ENCODE measurements around the gene GLIS2.
A peak's percentile ranks its signal among the peaks of the same experiment; 100 is the strongest.

GLIS2 gene

DNA sequence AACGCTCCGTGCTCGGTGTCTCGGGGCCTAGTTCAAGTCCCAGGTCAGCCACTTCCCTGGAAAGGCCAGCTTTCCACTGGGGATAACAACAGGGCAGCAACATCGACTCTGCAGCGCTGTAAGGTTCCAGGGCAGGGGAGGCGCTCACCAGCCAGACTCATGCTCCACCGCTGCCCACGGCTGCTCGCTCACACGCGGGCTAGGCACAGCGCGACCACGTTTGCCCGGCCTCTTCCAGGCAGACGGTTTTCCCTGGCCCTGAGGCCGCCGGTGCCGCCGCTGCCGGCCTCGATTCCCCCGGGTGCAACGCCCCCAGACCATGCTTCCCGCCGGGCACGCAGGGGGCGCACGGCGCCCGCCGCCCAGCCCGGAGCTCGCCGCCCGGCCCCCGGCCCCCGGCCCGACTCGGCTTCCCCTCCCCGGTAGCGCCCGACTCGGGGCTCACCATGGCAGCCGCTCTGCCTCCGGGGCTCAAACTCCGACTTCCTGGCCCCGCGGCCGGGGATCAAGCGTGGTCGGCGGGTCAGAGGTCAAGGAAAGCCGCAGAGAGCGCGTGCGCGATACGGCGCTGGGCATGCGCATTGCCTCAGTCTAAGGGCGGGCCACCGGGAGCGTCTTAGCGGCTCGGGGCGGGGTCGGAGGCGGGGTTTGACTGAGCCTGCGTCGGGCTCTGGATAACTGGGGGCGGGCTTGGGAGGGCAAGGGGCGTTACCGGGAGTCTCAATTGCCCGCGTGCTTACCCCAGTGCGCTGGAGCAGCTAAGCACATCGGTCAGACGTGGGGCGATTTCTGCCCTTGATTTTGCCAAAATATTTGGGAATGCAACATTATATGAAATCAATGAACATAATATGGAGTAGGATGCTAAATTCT is 35.2 kb downstream of the GLIS2 start, which contains the start of gene PAM16:
PAM16 (minus strand) TSS at position 535 of the 873 bp plus-strand sequence; CDS start at position 448, 87 bp downstream.
- DNase-seq (ENCODE audit: low read depth in 2 of 2): peak; percentile 98

DNA sequence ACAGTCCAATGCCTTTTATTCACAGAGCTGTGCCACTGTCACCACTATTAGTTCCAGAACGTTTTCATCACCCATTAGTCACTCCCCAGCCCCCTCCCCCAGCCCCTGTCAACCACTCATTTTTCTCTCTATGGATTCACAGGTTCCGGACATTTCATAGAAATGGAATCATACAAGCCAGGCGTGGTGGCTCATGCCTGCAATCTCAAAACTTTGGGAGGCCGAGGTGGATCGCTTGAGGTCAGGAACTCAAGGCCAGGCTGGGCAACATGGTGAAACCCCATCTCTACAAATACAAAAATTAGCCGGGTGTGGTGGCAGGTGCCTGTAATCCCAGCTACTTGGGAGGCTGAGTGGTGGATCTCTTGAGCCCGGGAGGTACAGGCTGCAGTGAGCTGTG is 36.0 kb downstream of the GLIS2 start:
- no peak for DNase-seq (ENCODE audit: low read depth in 2 of 2)

DNA sequence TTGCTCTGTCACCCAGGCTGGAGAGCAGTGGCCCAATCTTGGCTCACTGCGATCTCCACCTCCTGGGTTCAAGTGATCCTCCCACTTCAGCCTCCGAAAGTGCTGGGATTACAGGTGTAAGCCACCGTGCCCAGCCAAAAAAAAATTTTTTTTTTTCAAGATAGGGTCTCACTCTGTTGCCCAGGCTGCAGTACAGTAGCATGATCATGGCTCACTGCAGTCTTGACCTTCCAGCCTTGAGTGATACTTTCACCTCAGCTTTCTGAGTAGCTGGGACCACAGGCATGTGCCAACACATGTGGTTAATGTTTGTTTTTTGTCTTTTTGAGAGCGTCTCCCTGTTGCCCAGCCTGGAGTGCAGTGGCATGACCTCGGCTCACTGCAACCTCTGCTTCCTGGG is 37.0 kb downstream of the GLIS2 start:
- DNase-seq (ENCODE audit: low read depth in 2 of 2): no peak

DNA sequence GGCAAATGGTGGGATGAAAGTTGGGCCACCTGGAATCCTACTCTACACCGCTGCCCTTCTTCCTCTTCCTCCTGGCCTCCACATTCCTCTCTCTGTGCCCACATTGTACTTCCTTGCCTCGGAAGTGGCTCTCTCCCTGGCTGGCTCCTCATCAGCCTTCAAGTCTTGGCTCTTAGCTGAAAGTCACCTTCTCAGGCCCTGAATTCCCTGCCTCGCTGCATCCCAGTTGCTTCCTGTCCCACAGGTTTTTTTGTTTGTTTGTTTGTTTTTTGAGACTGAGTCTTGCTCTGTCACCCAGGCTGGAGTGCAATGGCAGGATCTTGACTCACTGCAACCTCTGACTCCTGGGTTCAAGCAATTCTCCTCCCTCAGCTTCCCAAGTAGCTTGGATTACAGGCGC is 37.8 kb downstream of the GLIS2 start:
- DNase-seq (ENCODE audit: low read depth in 2 of 2): no peak

DNA sequence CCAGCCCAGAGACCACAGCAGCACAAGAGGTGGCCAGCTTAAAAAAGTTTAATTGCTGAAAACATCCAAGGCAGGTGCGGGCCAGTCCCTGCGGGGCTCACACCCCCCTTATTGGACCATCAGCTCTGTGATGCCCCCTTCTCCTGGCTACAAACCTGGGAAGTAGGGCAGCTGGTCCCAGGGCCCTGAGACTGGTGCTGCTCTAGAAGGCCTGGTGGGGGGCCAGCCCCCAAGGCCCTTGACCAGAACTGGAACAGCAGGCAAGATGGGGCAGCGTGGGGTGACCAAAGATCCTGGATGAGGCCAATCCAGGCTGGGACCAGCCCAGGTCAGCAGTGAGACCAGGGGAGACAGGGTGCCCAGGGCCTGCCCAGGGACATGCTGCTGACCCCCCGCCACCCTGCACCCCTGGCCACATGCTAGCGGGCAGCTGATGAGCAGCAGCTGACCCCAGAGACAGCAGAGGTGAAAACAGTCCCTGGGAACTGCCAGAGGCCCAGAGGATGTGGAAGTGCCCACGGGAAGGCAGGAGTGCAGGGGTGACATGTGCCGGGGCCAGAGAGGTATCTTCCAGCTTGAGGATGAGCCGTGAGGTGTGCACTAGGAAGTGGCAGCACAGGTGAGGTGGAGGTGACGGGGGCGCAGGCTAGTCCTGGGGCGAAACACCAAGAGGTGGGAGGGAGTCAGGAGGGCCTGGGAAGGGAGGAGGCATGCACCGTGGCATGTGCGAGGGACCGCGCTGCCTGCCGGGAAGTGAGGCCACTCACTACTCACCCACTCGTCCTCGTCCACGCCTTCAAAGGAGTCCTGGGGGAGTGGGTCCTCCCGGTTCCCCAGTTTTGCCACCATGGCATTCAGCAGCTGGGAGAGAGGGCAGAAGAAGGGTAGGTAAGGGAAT is 38.9 kb downstream of the GLIS2 start:
- no peak for DNase-seq (ENCODE audit: low read depth in 2 of 2)

DNA sequence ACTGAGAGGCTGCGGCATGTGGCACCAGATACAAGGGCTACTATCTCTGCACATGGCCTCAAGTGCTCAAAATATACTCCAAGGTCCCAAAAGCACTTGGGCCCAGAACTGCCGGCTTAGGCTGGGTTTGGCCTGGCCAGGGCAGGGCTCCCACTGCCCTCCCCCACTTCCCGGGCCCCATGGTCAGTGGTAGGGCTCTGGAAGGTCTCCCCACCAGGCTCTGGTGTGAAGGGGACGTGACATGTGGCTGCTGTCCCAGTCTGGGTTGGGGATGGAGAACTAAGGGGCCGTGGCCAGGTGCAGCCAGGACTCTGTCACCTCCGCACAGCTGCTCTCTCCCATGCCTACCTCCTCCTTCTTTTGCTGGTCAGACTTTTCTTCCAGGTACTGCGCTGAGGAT is 41.0 kb downstream of the GLIS2 start:
- no peak for DNase-seq (ENCODE audit: low read depth in 2 of 2)

DNA sequence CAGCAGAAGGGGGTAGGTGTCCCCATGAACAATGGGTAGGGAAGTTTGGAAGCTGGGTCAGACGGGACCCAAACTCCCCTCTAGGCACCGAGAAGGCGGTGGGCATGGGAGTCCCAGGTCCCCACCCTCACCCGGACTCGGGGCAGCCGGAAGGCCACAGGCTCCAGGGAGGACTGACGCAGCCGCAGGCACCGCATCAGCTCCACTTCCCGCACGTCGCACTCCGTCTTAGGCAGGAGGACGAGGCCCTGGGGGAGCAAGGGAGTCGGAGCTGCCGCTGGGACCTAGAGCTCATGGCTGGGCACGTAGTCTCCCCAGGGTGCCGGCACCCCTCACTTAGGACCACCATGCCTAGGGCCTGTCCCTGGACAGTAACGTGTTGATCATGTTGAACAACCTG is 42.4 kb downstream of the GLIS2 start:
- no peak for DNase-seq (ENCODE audit: low read depth in 2 of 2)

DNA sequence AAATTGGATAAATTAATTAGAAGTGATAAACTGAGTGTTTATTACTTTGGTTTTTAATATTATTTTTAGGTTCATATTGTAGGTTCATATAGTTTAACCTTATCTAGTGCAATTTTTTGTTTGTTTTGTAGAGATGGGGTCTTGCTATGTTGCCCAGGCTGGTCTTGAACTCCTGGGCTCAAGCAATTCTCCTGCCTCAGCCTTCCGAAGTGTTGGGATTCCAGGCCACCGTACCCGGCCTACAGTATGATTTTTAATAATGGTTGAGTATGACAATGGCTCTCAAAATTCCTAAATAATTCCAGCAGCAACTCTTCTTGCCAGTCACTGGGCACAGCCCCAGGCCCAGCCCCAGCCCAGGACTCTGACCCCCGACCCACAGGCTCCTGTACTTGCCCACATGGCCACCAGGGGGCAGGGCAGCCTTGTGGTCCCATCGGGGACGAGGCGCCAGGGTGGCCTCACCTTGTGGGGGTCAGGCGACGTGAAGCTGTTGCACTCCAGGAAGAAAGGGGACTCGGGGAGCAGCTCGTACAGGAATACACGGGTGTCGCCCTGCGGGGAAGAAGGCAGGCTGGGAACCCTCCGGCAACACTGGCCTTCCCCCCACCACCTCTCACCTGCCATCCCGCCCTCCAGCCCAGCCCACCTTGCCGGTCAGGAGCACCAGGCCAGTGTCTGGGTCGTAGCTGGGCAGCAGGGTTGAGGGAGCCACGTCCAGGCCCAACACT is 43.1 kb downstream of the GLIS2 start:
- peak; percentile 43 for DNase-seq (ENCODE audit: low read depth in 2 of 2)

DNA sequence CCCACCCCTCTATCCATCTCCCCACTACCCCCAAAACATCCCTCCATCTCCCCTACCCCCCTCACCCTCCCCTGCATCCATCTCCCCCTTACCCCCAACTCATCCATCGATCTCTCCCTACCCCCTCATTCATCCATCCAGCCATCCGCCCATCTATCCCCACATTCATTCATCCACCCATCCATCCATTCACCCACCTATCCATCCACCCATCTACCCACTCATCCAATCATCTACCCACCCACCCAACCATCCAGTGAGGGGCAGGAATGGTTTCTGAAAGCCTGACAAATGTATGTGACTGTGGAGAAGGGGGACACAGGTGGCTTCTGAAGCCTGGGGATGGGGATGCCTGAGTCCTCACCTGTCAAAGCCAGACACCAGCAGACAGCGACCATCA is 44.0 kb downstream of the GLIS2 start:
- DNase-seq (ENCODE audit: low read depth in 2 of 2): no peak

DNA sequence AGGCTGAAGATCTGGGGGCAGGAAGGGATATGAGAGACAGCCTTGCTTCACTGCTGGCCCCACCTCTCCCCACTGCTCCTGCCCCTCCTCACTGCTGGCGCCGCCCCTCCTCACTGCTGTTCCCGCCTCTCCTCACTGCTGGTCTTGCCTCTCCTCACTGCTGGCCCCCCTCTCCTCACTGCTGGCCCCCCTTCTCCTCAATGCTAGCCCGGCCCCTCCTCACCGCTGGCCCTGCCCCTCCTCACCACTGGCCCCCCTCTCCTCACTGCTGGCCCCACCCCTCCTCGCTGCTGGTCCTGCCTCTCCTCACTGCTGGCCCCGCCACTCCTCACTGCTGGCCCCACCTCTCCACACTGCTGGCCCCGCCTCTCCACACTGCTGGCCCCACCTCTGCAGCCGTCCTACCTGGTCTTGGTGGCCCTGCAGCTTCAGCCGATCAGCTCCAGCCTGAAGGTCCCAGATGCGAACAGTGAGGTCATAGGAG is 44.7 kb downstream of the GLIS2 start:
- DNase-seq (ENCODE audit: low read depth in 2 of 2): no peak

DNA sequence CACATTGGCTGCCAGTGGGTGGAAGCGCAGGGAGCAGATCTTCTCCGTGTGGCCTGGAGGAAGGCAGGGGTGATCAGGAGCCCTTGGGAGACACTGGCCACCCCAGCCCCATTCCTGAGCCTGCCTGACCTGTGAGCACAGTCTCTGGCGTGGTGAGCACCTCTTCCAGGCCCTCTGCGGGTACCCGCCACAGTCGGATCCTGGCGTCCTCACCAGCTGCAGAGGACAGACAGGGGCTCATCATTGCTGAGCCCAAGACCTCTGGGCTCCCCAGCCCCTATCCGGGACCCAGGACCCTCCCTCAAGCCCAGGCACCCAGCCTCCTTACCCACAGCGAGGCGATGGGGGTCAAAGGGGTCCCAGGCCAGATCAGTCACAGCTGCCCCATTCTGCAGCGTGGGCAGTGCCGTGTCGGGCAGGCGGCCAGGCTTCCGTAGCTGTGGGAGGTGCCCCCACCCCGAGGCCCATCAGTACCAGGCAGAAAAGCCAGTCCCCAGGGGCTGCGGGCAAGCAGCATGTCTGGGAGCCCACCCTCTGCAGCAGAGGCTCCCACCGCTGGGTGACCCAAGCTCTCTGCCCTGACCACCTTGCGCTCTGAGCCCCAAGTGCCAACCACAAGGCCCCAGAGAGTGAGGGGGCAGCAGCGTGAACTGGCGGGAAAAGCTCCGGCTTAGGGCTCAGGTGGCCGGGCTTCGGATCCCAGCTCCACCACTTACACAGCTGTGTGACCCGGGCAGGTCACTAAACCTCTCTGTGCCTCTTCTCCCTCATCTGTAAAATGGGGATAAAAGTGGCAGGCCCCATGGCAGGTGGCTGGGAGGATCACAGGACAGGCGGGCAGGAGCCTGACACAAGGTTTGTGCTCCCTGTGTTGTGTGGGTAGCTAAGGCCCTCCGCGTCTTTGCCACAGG is 45.4 kb downstream of the GLIS2 start:
- no peak for DNase-seq (ENCODE audit: low read depth in 2 of 2)

DNA sequence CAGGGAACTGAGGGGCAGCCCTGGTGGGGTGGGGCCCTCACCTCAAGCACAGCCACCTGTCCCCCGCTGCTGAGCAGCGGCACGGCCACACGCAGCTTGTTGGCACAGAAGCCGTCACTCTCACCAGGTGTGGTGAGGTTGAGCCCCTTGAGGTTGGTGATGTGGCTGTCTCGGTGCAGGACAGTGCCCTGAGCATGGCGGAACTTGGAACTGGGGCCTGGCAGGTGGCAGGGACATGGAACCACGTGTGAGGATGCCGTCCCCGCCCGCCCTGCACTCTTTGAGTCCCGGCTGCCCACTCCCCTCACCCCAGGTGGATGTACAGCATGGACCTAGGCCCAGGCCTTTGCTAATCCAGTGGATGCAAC is 46.1 kb downstream of the GLIS2 start:
- DNase-seq (ENCODE audit: low read depth in 2 of 2): no peak

DNA sequence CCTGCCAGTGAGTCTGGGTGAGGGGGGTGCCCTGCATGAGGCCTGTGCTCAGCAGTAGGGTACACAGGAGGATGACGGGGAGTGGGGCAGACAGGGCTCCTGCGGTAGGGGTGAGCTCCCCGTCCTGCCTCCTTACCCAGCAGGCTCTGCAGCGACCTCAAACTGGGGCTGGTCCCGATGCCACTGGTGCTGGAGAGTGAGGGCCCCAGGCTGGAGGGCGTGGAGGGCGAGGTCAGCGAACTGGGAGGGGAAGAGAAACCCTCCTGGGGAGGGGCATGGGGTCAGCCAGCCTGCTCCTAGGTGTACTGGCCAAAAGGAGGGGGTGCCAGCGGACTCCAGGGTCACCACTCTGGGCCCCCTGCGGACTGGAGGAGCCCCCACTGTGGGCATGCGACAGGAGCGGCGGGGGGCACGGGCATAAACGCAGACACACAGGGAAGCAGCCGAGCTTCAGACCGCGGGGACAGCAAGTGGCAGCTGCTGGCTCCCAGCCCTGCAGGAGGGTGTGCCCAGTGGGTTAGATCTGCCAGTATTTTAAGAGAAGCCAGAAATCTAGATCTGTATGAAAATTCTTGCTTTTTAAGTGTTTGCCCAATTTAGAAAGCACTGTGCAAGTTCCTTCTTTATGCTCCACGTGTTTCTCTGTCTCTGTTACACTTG is 46.7 kb downstream of the GLIS2 start:
- no peak for DNase-seq (ENCODE audit: low read depth in 2 of 2)

DNA sequence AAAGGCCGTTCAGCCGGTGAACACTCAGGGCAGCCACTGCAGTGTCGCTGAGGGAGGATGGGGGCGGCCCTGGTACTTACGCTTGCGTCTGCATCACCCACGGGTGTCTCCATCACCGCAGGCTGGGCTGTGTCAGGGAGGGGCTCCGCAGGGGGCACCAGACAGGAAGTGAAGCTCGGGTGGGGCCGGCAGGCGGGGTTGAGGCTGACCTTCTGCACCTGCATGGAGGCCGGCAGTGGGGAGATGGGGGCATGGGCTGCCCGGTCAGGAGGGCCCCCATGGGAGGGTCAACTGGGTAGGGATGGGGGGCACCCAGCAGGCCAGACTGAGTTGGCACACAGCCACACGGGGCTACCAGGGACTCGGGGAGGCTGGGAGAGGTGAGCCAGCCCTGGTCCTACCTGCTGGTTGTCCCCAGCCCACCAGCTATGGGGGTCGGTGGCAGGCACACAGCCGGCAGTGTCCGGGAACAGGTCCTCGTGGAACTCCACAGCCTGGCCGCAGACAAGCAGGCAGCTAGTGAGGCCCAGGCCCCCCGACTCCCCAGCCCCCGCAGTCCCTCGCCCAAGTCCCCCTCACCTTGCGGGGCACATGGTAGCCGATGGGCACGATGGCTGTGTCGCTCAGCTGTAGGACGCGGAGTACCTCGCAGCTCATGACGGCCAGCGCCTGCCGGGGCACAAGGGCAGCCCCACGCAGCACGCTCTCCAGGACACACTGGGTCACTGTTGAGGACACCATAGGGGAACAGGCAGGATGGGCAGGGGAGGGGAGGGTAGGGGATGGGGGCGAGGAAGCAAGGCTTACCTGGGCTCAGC is 48.5 kb downstream of the GLIS2 start:
- DNase-seq (ENCODE audit: low read depth in 2 of 2): no peak

DNA sequence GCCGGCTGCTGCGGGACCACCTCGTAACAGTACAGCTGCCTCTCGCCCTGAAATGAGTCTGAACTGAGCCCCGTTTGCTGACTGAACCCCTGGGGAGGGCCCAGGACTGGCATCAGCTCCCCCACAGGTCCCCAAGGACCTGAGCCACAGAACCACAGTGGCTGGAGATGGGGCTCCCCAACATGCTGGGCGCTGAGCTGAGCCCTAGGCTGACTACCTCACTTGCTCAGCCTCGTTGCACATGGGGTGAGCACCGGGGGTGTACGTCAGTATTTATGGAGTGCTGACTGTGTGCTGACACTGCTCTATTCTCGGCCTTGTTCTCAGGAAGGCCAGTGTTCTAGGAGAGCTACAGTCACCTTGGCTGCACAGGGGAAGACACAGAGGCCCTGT is 49.1 kb downstream of the GLIS2 start:
- DNase-seq (ENCODE audit: low read depth in 2 of 2): no peak

DNA sequence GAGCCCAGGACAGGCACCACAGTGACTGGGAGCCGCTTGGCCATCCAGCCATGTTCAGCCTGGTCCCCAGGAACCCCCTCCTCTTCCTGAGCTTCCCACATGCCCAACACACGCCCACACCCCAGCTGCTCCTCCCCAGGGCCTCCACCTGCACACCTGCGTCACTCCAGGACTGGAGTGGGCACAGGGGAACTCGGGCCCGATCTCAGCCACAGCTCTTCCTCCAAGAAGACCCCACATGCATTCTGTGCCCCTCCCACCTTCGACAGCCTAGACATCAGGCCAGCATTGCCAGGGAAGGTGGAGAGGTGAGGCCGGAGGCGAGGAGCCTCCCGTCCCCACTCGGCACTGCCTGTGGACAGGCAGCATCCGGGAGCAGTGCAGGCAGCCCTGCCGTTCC is 49.7 kb downstream of the GLIS2 start:
- DNase-seq (ENCODE audit: low read depth in 2 of 2): no peak

DNA sequence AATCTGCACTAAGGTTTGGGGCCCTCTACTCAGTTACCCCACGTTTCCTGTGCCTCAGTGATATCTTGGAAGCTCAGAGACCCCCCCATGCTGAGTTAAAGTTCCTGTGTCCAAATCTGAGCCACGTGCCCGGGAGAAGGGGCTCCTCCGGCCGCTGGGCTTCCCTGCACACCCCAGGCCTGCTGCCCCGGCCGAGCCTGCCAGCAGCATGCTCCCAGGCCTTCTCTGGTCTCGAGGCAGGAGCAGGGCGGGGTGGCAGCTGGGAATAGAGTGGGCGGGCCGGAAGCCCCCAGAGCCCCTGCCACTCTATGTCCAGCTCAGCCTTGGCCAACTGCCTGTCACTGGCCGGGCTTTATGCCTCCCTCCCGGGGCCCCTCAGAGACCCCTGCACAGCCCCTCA is 50.1 kb downstream of the GLIS2 start:
- no peak for DNase-seq (ENCODE audit: low read depth in 2 of 2)

DNA sequence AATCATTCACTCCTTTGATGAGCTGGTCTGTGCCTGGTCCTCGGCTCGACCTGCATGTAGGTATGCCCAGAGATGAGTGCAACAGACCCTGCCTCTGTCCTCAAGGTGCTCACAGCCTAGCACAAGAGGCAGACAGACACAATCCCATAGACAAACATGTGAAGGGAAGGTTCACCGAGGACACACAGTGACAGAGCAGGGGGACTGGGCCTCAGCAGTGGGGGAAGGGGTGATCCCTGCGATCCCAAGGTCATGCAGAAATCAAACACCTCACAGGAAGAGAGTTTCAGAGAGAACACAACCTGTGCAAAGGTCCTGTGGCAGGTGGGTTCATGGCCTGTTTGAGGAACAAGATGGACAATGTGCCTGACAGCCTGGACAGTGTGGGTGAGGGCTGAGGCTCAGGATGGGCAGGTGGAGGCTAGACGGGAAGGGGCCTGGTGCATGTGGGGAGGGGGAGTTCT is 51.6 kb downstream of the GLIS2 start:
- no peak for DNase-seq (ENCODE audit: low read depth in 2 of 2)

DNA sequence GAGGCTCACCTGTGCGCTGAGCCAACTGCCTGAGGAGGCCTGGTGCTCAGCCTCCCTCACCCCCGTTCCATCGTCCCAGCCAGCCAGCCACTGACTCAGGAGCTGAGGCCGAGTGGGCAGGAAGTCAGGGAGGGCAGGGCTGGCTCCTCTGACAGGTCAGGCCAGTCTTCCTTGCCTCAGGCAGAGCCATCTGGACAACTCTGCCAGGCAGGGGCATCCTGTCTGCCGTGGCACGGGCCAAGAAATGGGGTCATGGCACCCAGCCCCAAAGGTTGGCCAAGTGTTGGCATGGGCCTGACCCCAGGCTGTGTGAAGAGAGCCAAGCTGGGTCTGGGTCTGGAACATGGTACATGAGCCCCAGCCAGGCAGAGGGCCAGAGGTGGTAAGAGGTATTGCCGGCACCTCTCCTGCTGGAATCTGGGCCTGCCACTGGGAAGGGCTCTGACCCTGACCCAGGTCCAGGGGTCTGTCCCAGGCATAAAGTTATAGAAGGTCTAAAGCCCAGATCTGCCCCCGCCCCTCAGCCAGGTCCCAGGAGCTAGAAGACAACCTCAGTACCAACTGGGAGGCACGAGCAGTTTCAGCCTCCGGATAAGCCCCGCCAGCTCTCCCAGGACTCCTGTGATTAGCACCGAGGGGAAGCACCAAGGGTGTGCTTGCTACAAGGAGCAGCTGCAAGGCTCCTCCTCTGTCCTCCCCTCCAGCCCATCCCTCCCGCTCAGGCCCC is 53.3 kb downstream of the GLIS2 start:
- DNase-seq (ENCODE audit: low read depth in 2 of 2): no peak
